ENCODE measurements around the gene ZNF799. TPM values are rescaled to one million over a fixed set of nuclear protein-coding genes. Genes with fewer than 3 reads are reported as not detected.
"Not testable (repeated sequence)": the region's sequence is repeated elsewhere in the genome, so short reads cannot be mapped to it uniquely, and the experiment has no call there.

Gene ZNF799
- total RNA-seq, 1 donor from 2014 or later: 1.9 TPM

DNA sequence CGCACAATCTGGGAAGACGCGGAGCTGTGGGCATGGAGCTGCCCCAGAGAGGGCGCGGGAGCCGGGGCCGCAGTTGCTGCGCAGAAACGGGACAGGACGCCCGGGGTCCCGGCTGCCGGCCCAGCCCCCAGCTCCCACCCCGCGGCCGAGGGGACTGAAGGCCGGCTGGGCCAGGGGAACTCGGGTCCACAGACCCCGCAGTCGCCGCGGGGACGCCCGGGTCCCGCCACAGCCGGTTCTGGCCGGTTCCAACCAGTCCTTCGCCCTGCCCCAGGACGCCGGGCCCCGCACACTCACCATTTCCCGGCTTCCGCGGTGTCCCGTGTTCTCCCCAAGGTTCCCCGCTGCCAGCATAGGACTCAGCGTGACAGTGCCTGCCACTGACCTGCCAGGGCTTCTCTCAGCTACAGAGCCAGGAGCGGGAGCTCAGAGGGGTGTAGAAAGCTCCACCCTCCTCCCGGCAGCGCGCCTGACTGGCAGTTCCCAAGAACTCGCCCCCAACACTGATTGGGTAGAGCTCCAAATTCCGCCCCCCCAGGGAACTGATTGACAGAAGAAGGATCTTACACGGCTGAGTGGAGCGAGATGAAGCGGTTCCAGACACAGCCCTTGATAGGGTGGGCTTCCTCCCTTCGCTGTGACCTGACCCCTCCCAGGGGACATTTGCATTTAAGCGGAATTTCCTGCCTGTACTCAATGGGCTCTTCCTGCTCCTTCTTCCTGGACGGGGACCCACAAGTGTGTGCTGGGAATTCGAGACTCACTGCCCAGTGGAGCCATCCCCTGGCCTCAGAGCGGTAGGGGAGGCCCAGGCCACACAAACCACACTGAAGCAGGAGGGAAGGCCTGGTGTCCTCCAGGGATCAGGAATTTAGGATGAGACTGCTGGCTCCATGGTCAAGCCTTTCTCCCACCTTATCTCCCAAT is 35.6 kb downstream of the ZNF799 start, which contains the start of gene ZNF442:
Gene ZNF442 (minus strand): TSS at position 448 of the 927 bp plus-strand sequence. CDS start 2,052 bp downstream, outside the sequence.
- DNase-seq (ENCODE audit: low spot score): peak; percentile 97
- intact Hi-C loops (cut with DNase I): loop anchor here (1.0 to 10.0 kb wide), 4 partner anchors 33 to 201 kb away; partner anchors contain the start of genes ZNF136, ZNF44 and ZNF563

DNA sequence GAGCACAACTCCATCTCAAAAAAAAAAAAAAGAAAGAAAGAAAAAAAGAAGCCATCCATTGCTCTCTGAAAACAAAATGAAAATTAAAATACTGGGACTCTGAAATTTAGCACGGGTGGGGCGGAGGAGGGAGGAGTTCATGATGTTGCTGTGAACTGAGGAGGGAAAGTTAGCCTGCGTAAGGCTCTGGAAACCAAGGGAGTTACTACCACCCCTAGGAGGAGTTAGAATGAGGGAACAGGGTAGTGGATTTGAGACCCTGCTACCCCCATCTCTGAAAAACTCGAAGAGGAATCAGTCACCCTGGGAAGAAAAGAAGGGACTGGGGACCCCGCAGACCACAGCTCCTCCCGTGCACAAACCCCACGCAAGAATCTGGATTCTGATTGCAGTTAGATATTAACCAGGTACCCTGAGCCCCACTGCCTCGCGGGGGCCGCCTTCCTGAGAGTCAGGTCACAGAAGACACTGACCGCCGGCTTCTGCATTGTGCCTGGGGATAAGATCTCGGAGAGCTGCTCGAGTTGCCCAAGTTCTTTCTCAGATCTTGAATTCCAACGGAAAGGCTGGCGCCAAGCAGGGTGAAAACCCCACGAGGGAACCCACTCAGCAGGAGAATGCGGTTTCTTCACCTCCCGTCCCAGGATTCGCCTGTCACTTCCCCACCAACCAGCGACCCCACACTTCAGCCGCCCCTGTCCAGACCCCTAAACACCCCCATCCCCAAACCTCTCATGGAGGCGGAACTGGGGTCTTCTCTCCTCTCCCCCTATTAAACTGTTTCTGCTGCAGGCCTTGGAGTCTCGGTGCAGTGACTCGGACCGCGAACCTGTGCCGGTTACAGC is 36.5 kb downstream of the ZNF799 start:
- no peak for DNase-seq (ENCODE audit: low spot score)
- intact Hi-C loops (cut with DNase I): loop anchor here (1.0 to 10.0 kb wide), 4 partner anchors 32 to 200 kb away; partner anchors contain the start of genes ZNF136, ZNF44 and ZNF563

DNA sequence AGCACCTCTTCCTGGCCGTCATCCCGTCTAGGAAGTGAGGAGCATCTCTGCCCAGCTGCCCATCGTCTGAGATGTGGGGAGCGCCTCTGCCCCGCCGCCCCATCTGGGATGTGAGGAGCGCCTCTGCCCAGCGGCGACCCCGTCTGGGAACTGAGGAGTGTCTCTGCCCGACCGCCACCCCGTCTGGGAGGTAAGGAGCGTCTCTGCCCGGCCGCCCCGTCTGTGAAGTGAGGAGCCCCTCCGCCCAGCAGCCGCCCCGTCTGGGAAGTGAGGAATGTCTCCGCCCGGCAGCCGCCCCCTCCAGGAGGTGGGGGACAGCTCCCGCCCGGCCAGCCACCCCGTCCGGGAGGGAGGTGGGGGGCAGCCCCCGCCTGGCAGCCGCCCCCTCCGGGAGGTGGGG is 38.8 kb downstream of the ZNF799 start:
- intact Hi-C loops (cut with DNase I): loop anchor here (10.0 kb wide), 2 partner anchors 157 to 197 kb away; partner anchors contain the start of gene ZNF136
- not testable (repeated sequence) for DNase-seq (ENCODE audit: low spot score)

DNA sequence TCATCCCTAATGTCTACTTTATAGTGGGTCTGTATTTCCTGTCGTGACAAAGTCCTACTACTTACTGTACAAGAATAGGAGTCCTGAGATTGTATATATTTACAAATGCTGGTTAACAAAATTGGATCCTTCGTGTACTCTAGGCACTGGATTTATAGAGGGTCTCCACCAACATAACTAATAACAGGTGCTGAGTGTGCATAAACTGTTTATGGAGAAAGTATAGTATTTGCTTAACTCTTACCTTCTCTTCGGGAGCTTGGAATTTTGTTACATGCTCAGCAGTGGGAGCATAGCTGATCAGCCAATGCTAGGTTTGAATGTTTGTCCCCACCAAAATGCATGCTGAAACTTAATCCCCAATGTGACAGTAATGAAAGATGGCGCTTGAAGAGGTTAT is 47.7 kb downstream of the ZNF799 start:
- DNase-seq (ENCODE audit: low spot score): no peak
- intact Hi-C loops (cut with DNase I): no loop called here

DNA sequence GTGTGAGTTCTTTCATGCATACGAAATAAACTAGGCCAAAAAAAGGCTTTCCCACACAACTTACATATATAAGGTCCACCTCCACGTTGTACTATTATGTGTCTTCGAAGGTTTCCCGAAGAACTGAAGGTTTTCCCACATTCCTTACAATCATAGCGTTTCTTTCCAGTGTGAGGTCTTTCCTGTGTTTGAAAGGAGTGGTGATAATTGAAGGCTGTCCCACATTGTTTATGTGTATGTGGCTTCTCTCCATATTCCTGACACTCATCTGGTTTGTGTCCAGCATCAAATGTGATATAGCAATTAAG is 50.2 kb downstream of the ZNF799 start:
- DNase-seq (ENCODE audit: low spot score): no peak
- intact Hi-C loops (cut with DNase I): no loop called here

DNA sequence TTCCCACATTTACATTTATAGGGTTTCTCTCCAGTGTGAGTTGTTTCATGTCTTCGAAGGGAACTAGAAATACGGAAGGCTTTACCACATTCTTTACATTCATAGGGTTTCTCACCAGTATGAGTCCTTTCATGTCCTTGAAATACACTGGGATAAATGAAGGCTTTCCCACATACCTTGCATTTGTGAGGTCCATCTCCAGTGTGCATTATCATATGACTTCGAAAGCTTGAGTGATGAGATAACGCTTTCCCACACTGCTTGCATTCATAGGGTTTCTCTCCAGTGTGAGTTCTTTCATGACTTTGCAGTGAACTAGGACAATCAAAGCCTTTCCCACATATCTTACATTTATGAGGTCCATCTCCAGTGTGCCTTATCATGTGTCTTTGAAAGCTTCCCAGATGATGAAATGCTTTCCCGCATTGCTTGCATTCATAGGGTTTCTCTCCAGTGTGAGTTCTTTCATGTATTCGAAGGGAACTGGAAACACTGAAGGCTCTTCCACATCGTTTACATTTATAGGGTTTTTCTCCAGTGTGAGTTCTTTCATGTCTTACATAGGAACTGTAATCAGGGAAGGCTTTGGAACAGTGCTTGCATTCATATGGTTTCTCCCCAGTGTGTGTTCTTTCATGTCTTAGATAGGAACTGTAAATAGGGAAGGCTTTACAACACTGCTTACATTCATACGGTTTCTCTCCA is 50.7 kb downstream of the ZNF799 start:
- intact Hi-C loops (cut with DNase I): no loop called here
- no peak for DNase-seq (ENCODE audit: low spot score)

DNA sequence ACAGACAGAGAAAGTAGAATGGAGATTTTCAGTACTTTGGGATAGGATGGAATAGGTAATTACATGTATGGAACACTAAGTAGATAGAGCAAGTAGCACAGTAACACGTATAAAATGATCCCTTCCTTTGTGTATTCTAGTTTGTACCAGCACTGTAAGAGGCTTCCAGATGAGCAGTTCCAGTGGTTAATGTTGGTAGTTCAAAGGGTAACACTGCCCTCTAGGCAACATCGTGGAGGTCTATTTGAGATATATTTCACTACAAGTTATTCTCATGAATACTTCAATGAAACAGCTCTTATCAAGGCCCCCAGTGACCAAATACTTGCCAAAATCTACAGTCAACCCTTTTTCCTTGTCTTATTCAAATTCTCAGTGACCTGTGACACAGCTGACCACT is 54.2 kb downstream of the ZNF799 start:
- no peak for DNase-seq (ENCODE audit: low spot score)
- intact Hi-C loops (cut with DNase I): no loop called here

DNA sequence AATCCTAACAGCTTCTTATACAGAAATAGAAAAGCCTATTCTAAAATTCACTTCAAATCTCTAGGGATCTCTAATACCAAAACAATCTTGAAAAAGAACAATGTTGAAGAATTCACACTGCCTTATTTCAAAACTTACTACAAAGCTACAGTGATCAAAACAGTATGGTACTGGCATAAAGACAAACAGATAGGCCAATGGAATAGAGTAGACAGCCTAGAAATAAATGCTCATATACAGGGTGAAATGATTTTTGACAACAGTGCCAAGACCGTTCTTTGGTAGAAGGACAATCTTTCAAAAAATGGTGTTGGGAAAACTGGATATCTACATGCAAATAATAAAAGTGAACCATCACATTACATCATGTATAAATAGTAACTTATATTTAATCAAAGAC is 55.9 kb downstream of the ZNF799 start:
- DNase-seq (ENCODE audit: low spot score): no peak
- intact Hi-C loops (cut with DNase I): no loop called here

Other genes starting within 250 kb of the ZNF799 start
- 3.1 TPM for gene ZNF625, start 244.5 kb downstream of the ZNF799 start, total RNA-seq
- 3.0 TPM for gene ZNF136, start 238.2 kb downstream of the ZNF799 start, total RNA-seq
- gene ZNF44, start 106.4 kb downstream of the ZNF799 start, total RNA-seq: 10.8 TPM
- 3.7 TPM for gene ZNF563, start 67.6 kb downstream of the ZNF799 start, total RNA-seq
- gene ZNF442, start 35.6 kb downstream of the ZNF799 start, total RNA-seq: 4.3 TPM
- gene ZNF443, start 39.8 kb upstream of the ZNF799 start, total RNA-seq: 2.0 TPM
- gene ZNF709, start 83.5 kb upstream of the ZNF799 start, total RNA-seq: 0.94 TPM
- 9.3 TPM for gene ZNF564, start 150.2 kb upstream of the ZNF799 start, total RNA-seq
- 5.1 TPM for gene ZNF490, start 209.5 kb upstream of the ZNF799 start, total RNA-seq
- 14.8 TPM for gene ZNF791, start 209.6 kb upstream of the ZNF799 start, total RNA-seq